A549 (cell line): ENCODE results near the gene ARID5A. TPM values are rescaled to one million over a fixed set of nuclear protein-coding genes. Genes with fewer than 3 reads are reported as not detected.

Experiments used
- ATAC-seq, 2 experiments: fragments of 200-7000 bp in 1 of 2; fragments of >200 bp in 1 of 2; cut with Nextera tagmentation in 1 of 2; cut with Tn5 transposase in 1 of 2; 3 replicates each; pipeline versions ENCODE4 v1.8.0 to v1.9.1; 2018 to 2020; ENCODE audit warnings: mild to moderate bottlenecking in 1 of 2, moderate library complexity in 1 of 2
- CTCF ChIA-PET: fragments of 300-600 bp; sonication (Branson Sonifier 250); formaldehyde crosslinking; extraction: SDS; loops from one replicate; lab custom pipeline; 2021; ENCODE audit warnings: antibody characterized with exemption, inconsistent platforms; lab: Yijun Ruan, JAX
- POLR2A ChIA-PET: fragments of 350-600 bp; formaldehyde crosslinking; extraction: SDS; loops from one replicate; lab custom pipeline; 2021; ENCODE audit warnings: antibody characterized with exemption, inconsistent platforms; lab: Yijun Ruan, JAX
- DNase-seq, 2 experiments: peaks; one replicate each; pipeline versions ENCODE4 v3.0.0 to v3.0.0-alpha.2; 2011 to 2016; ENCODE audit warnings: low read depth in 1 of 2, low spot score in 1 of 2
- FAIRE-seq: peaks from 2 replicates; lab custom pipeline; 2011; peaks lifted over from hg19 to GRCh38; lab: Jason Lieb, UNC
- H3K27ac ChIP-seq, 2 experiments: fragments of >200 bp; sonication (Bioruptor Twin); formaldehyde crosslinking; 3 replicates each; pipeline ENCODE4 v1.5.1; 2016 to 2017
- H3K4me1 ChIP-seq: fragments of >200 bp; sonication (Bioruptor Twin); formaldehyde crosslinking; 3 replicates; pipeline ENCODE4 v1.6.1; 2016
- H3K4me2 ChIP-seq: fragments of >200 bp; sonication (Bioruptor Twin); formaldehyde crosslinking; 3 replicates; pipeline ENCODE4 v1.6.1; 2016
- H3K4me3 ChIP-seq: fragments of >200 bp; sonication (Bioruptor Twin); formaldehyde crosslinking; 3 replicates; pipeline ENCODE4 v1.5.1; 2016
- H3K9me3 ChIP-seq: fragments of >200 bp; sonication (Bioruptor Twin); formaldehyde crosslinking; 3 replicates; pipeline ENCODE4 v1.6.1; 2016
- CHD4 ChIP-seq: fragments of 200-600 bp; sonication (generic); IDR thresholded peaks from 2 replicates; pipeline ENCODE4 v1.6.1; 2016; ENCODE audit warnings: antibody characterized with exemption, mild to moderate bottlenecking, borderline replicate concordance
- EHF ChIP-seq: fragments of 250-450 bp; sonication (Bioruptor Pico); IDR thresholded peaks from 2 replicates; pipeline ENCODE4 v1.5.0; 2020; ENCODE audit warnings: mild to moderate bottlenecking
- EHMT2 ChIP-seq: fragments of 200-600 bp; sonication (generic); IDR thresholded peaks from 2 replicates; pipeline ENCODE4 v1.6.1; 2016; ENCODE audit warnings: antibody characterized with exemption, low read depth, mild to moderate bottlenecking, moderate library complexity
- ELK1 ChIP-seq: fragments of 150-350 bp; IDR thresholded peaks from 2 replicates; pipeline ENCODE4 v1.6.1; 2014; ENCODE audit warnings: low read depth, mild to moderate bottlenecking, low read length
- FOSB ChIP-seq: fragments of 250-450 bp; sonication (Bioruptor Pico); IDR thresholded peaks from 2 replicates; pipeline ENCODE4 v1.5.0; 2020; ENCODE audit warnings: mild to moderate bottlenecking, moderate library complexity
- HDAC2 ChIP-seq: fragments of 200-600 bp; sonication (generic); IDR thresholded peaks from 2 replicates; pipeline ENCODE4 v1.6.1; 2016
- HEYL ChIP-seq: fragments of 250-450 bp; sonication (Bioruptor Pico); IDR thresholded peaks from 2 replicates; pipeline ENCODE4 v1.8.0; 2021; ENCODE audit warnings: mild to moderate bottlenecking, moderate library complexity
- HOXB13 ChIP-seq: fragments of 250-450 bp; sonication (Bioruptor Pico); IDR thresholded peaks from 2 replicates; pipeline ENCODE4 v1.5.0; 2020; ENCODE audit warnings: low read depth, mild to moderate bottlenecking, moderate library complexity
- MAZ ChIP-seq: fragments of 150-350 bp; IDR thresholded peaks from 2 replicates; pipeline ENCODE4 v1.6.1; 2014; ENCODE audit warnings: antibody characterized with exemption, low read depth, low read length, borderline replicate concordance
- MYC ChIP-seq: IDR thresholded peaks from 2 replicates; pipeline ENCODE4 v1.6.1; 2012; ENCODE audit warnings: mild to moderate bottlenecking, inconsistent platforms, low read length, improper control_type of control experiment, borderline replicate concordance
- NFE2L2 ChIP-seq: fragments of 150-350 bp; conservative IDR thresholded peaks from 2 replicates; pipeline ENCODE4 v1.6.1; 2014; ENCODE audit warnings: low read length
- NR3C1 ChIP-seq: fragments of >200 bp; sonication (Bioruptor Twin); formaldehyde crosslinking; IDR thresholded peaks from 3 replicates; pipeline ENCODE4 v1.6.1; 2017
- PHF8 ChIP-seq: fragments of 200-600 bp; sonication (generic); IDR thresholded peaks from 2 replicates; pipeline ENCODE4 v1.6.1; 2016; ENCODE audit warnings: low read depth, mild to moderate bottlenecking, antibody characterized with exemption, moderate library complexity, borderline replicate concordance
- RAD21 ChIP-seq, 2 experiments: fragments of >200 bp in 1 of 2; sonication (Bioruptor Twin) in 1 of 2; formaldehyde crosslinking in 1 of 2; IDR thresholded peaks in 1 of 2; conservative IDR thresholded peaks in 1 of 2; 2 replicates in 1 of 2; 3 replicates in 1 of 2; pipeline ENCODE4 v1.6.1; 2012 to 2018; ENCODE audit warnings: inconsistent platforms in 1 of 2
- RFX5 ChIP-seq: fragments of 450-650 bp; IDR thresholded peaks from 2 replicates; pipeline ENCODE4 v1.7.1; 2014; ENCODE audit warnings: antibody characterized with exemption, mild to moderate bottlenecking, moderate library complexity
- RNF2 ChIP-seq: fragments of 200-600 bp; sonication (generic); IDR thresholded peaks from 2 replicates; pipeline ENCODE4 v1.6.1; 2016; ENCODE audit warnings: low read depth, mild to moderate bottlenecking, antibody characterized with exemption, moderate library complexity, borderline replicate concordance
- SMC3 ChIP-seq: fragments of >200 bp; sonication (Bioruptor Twin); formaldehyde crosslinking; IDR thresholded peaks from 3 replicates; pipeline ENCODE4 v1.6.1; 2018; ENCODE audit warnings: inconsistent platforms
- SREBF2 ChIP-seq: fragments of 450-650 bp; IDR thresholded peaks from 2 replicates; pipeline ENCODE4 v1.6.1; 2014; ENCODE audit warnings: mild to moderate bottlenecking, moderate library complexity
- ZNF302 ChIP-seq: fragments of 250-450 bp; sonication (Bioruptor Pico); IDR thresholded peaks from 2 replicates; pipeline ENCODE4 v1.9.0; 2021; ENCODE audit warnings: inconsistent platforms, mild to moderate bottlenecking, moderate library complexity
- WGBS: methylation state at CpG from one replicate; pipeline ENCODE4 v1.1.6; 2017; ENCODE audit errors: missing lambda C conversion rate; 5-methylcytosine and 5-hydroxymethylcytosine counted together
- polyA plus RNA-seq, 4 experiments: library from polyadenylated mRNA; depleted of rRNA in 3 of 4; stranded (reverse); fragments of >200 nt; fragmentation: RNase III in 1 of 4; extraction: RNeasy Plus Mini Kit Qiagen cat#74134 plus additional on column Dnase treatment in 1 of 4; gene quantifications; 2 replicates in 3 of 4; 3 replicates in 1 of 4; pipeline ENCODE4 v1.2.3, GENCODE V29; 2011 to 2017
- TF ChIP-seq, protein P1 (sequence below): fragments of 250-450 bp; sonication (Bioruptor Pico); IDR thresholded peaks from 2 replicates; pipeline ENCODE4 v1.5.0; 2021; ENCODE audit warnings: mild to moderate bottlenecking, moderate library complexity, borderline replicate concordance
- TF ChIP-seq, protein P2 (sequence below): fragments of 200-600 bp; sonication (generic); IDR thresholded peaks from 2 replicates; pipeline ENCODE4 v1.6.1; 2016; ENCODE audit warnings: antibody characterized with exemption, mild to moderate bottlenecking, moderate library complexity

ARID5A gene
- polyA plus RNA-seq, 2 of the 4 experiments (the other 2 are of a cell fraction), result 1.2 to 4.4 TPM

DNA sequence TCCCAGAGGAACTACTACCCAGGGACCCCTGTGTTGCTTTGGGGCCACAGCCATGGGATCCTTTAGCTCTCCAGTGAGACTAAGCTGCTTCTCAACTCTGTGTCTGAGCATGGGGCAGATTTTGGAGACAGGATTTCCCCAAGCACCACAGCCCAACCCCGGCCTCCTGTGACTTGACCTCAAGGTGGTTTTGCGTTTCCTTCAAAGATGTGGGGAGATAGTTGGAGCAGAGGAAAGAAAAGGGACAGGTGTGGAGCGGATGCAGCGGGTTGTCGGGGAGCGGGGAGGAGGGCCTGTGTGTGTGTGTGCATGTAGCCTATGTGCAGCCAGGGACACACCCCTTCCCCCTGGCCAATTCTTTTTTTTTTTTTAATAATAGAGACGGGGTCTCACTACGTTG, 10.2 kb downstream of the ARID5A start:
- 92% methylated on average over 8 of the region's 8 CpGs for WGBS
- Histone ChIP-seq H3K9me3 (no peaks in the 10 kb centered on the region), H3K27ac (no peak overlapping the region), H3K4me3 (no peak overlapping the region), H3K4me2 (no peak overlapping the region), H3K4me1 (peaks cover 11% of the 10 kb centered on the region; the same call in 2 of the 3 replicates)
- TF ChIP-seq PHF8, result no peak
- no peak for TF ChIP-seq EHMT2
- no peak for TF ChIP-seq HDAC2
- TF ChIP-seq, protein P1, sequence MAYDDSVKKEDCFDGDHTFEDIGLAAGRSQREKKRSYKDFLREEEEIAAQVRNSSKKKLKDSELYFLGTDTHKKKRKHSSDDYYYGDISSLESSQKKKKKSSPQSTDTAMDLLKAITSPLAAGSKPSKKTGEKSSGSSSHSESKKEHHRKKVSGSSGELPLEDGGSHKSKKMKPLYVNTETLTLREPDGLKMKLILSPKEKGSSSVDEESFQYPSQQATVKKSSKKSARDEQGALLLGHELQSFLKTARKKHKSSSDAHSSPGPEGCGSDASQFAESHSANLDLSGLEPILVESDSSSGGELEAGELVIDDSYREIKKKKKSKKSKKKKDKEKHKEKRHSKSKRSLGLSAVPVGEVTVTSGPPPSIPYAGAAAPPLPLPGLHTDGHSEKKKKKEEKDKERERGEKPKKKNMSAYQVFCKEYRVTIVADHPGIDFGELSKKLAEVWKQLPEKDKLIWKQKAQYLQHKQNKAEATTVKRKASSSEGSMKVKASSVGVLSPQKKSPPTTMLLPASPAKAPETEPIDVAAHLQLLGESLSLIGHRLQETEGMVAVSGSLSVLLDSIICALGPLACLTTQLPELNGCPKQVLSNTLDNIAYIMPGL (CRISPR knock-in tag), result no peak
- TF ChIP-seq HEYL (CRISPR knock-in tag), result no peak
- TF ChIP-seq HOXB13 (CRISPR knock-in tag), result no peak
- no peak for TF ChIP-seq EHF (CRISPR knock-in tag)
- TF ChIP-seq NFE2L2, result no peak
- no peak for TF ChIP-seq RNF2
- no peak for TF ChIP-seq RFX5
- TF ChIP-seq MAZ, result no peak
- TF ChIP-seq MYC, result no peak
- no peak for TF ChIP-seq CHD4
- TF ChIP-seq NR3C1, result no peak
- TF ChIP-seq ZNF302 (CRISPR knock-in tag), result no peak
- CTCF ChIA-PET, result interaction anchor here (0.6 to 11.9 kb wide), 3 partner anchors 215 to 331 kb away, joined by 4 to 186 read pairs (median 81); partner anchors contain the start of gene CNNM4
- ATAC-seq (no peak), FAIRE-seq (no peak), DNase-seq (no peak)
- POLR2A ChIA-PET, result no interaction called here

DNA sequence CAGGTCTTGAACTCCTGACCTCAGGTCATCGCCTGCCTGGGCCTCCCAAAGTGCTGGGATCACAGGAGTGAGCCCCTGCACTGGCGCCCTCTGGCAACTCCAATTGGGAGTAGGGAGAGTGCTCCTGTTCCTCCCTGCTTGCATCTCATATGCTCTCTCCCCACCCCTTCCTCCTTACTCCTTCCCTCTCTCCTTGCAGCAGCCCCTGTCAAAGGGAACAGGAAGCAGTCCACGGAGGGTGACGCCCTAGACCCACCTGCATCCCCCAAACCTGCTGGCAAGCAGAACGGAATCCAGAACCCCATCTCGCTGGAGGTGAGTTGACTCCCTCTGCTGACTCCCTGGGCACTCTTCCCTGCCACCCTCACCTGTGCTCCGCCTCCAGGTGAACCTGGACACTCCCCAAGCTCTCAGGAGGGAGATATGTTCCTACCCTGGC, 10.7 kb downstream of the ARID5A start:
- ATAC-seq, result no peak
- H3K27ac ChIP-seq, result no peak overlapping the region
- 90% methylated on average over 7 of the region's 7 CpGs for WGBS
- DNase-seq, result no peak
- H3K4me1 ChIP-seq, result peaks cover 11% of the 10 kb centered on the region; the same call in 2 of the 3 replicates
- TF ChIP-seq ELK1, result no peak
- TF ChIP-seq RAD21 (conservative IDR thresholded peaks at IDR 0.05 in 1 of 2, IDR thresholded peaks at IDR 0.05 in 1 of 2), result no peak
- TF ChIP-seq SMC3, result no peak
- TF ChIP-seq FOSB (CRISPR knock-in tag), result no peak
- TF ChIP-seq SREBF2, result no peak
- TF ChIP-seq, protein P2, sequence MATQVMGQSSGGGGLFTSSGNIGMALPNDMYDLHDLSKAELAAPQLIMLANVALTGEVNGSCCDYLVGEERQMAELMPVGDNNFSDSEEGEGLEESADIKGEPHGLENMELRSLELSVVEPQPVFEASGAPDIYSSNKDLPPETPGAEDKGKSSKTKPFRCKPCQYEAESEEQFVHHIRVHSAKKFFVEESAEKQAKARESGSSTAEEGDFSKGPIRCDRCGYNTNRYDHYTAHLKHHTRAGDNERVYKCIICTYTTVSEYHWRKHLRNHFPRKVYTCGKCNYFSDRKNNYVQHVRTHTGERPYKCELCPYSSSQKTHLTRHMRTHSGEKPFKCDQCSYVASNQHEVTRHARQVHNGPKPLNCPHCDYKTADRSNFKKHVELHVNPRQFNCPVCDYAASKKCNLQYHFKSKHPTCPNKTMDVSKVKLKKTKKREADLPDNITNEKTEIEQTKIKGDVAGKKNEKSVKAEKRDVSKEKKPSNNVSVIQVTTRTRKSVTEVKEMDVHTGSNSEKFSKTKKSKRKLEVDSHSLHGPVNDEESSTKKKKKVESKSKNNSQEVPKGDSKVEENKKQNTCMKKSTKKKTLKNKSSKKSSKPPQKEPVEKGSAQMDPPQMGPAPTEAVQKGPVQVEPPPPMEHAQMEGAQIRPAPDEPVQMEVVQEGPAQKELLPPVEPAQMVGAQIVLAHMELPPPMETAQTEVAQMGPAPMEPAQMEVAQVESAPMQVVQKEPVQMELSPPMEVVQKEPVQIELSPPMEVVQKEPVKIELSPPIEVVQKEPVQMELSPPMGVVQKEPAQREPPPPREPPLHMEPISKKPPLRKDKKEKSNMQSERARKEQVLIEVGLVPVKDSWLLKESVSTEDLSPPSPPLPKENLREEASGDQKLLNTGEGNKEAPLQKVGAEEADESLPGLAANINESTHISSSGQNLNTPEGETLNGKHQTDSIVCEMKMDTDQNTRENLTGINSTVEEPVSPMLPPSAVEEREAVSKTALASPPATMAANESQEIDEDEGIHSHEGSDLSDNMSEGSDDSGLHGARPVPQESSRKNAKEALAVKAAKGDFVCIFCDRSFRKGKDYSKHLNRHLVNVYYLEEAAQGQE, result no peak
- POLR2A ChIA-PET, result no interaction called here
- FAIRE-seq, result no peak
- H3K9me3 ChIP-seq, result no peaks in the 10 kb centered on the region
- no peak overlapping the region for H3K4me3 ChIP-seq
- CTCF ChIA-PET, result interaction anchor here (0.9 to 12.0 kb wide), 6 partner anchors 10 to 404 kb away, joined by 3 to 186 read pairs (median 42); partner anchors contain the start of gene CNNM4
- no peak overlapping the region for H3K4me2 ChIP-seq
